Activated CD4-positive, alpha-beta T cell treated with anti-CD3 and anti-CD28 coated beads, Interleukin-2, amount 50 U/mL, for 24 hours (primary cell): ENCODE results near the gene THRB.

Source experiments
- DNase-seq, 2 donors: peaks; one replicate each; pipeline ENCODE4 v3.0.0-alpha.2; 2020; ENCODE audit warnings: low read depth in 1 of 2, low spot score in 1 of 2

The THRB gene

GRCh38 chr3:24382647-24383046 is 112.0 kb downstream of the THRB start:
- no peak for DNase-seq

GRCh38 chr3:24379936-24380335 is 114.7 kb downstream of the THRB start:
- DNase-seq = no peak

GRCh38 chr3:24378313-24378712 is 116.3 kb downstream of the THRB start:
- no peak for DNase-seq

DNA sequence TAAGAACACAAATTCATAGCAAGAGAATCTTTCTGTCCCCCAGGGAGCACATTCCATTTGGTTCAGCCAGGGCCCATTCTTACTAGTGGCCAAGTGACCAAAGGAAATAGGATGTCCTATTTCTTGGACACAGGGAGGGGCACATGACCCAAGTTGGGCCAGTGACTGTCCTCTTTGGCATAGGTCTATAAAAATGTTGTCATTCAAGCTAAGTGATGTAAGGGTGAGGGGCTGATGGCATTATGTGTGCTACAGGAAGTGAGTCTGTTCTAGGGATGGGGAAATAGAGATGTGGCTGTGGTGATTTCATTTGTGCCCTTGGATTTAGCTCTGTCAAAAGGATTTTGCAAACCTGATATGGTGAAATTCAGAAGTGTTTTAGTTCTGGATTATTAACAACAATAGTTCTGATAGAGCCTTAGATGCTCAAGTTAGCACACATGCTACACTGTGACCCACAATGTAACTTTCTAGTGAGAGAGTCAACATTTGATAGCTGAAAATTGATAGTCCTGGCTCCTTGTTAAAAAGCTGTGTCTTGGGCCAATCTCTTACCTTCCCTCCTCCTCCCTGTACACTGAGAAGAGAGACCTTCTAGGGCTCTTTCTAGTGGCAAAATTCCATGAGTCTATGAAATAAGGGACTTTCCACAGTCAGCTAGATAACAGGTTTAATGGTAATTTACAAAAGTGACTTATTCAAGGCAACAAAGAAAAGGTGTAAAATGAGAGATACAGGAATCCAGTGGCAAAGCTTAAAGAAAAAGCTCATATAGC is 117.2 kb downstream of the THRB start:
- no peak for DNase-seq

DNA sequence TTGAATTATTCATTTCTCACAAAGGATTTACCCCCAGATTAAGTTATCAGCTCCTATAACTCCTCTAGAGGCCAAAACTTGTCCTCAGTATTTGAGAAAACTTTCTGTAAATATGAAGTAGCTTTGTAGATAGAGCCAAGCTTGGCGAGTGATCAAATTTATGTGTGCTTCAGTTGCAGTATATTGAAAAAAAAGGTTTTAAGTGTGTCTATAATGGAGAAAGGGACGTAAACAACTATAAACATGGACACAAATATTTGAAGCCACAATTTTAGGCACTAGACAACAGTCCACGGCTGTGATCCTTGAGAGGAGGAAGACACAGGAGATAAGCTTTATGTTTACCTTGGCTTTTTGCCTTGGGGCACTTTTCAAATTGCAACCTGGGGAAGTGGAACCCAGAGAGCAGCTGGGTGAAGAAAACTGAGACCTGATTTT is 118.7 kb downstream of the THRB start:
- DNase-seq = no peak

- DNase-seq = no peak
Measured at GRCh38 chr3:24374801-24375200, 119.8 kb downstream of the THRB start.

GRCh38 chr3:24373198-24373959 is 121.3 kb downstream of the THRB start:
- no peak for DNase-seq

DNA sequence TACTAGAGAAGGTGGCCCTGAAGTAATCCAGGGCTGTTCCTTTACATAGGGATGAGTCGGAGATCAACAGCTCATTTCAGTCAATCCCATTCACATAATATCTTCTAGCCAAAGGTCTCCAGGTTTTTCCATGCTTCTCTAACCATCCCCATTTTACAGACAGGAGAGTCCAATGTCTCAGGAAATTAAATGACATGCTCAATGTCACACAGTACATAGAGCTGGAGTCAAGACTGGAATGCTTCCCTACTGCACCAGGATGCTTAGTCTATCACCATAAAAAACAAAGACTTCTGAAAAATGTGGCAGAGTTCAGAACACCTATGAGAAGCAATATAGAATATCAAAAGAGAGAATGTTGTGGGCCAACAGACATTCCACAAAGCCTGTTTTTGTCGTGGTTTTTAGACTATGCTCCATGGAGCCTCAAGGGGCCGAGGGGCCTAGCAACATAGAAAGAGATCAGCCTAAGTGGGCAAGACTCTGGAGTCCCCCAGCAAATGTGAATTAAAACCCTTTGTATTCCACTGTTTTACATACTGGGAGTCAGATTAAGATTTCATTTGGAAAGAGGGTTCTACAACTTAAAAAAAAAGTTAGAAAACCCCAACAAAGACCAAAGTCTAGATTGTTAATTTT is 122.0 kb downstream of the THRB start:
- no peak for DNase-seq

DNA sequence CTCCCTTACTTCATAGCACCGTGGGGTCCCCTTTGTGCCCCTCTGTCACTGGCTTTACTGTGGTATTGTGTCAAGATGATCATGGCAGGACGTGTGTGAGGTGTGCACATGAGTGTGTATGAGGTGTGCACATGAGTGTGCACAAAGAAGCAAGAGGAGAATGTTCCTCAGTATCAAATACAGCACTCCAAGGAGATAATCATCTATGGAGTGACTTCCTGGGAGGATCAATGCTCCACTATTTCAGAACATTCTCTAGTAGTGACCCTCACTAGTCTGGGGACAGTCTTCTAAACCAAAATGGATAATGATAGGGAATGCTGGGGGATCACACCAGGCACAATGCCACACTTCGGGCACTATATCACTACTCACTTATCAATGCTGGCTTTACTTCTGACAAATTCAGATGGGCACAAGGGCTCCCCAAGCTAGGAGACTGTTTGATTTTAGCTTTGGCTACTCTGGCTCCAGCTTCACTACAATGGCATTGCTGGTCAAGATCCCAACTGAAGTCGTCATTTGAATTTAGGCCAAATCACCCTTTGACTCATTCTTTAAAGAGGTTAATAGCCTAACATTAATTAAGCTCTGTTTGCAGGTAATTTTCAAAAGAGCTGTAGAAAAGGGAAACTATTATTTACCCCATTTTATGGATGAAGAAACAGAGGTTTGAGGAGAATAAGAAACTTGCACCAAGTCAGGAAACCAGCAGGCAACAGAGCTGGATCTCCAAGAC is 124.1 kb downstream of the THRB start:
- DNase-seq = no peak

DNA sequence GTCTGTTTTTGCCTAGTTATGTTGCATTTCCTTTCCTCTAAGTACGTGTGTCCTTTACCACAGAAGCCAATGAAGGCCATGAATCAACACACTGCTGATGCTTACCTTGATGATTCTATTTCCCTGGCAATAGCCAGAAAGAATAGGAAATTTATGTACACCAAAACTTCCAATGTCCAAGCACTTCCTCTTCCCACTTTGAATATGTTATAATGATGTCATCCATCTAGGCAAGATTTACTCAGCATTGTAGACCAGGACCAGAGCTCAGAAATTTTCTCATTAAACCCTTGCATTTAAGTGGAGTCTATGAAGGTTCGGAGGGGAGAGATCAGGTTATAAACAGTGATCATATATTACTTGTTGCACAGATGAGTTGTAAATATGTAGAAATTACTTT is 126.0 kb downstream of the THRB start:
- no peak for DNase-seq

DNA sequence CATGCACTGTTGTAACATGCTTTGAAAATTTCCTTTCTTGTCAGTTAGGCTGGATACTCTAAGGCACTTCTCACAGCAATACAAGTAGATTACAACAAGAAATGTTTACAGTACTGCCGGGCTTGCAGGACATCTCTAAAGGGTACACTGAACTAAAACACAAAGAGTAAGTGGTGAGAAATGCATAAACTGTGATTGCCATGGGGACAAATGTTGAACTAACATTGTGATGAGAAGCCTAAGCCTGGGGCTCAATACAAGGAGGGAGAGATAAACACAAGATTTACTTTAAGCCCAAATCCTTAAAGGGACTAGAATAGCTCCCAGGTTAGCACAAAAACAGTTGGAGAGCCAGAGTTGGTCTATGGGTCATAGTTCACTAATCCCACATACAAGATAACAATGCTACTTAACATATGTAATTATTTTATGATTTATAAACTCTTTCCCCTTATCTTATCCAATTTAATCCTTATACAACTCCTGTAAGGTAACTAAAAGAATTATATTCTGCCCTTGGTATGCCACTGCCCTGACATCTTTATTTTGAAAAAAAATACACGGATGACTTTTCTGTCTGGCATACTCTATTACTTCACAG is 126.9 kb downstream of the THRB start:
- DNase-seq = no peak

DNA sequence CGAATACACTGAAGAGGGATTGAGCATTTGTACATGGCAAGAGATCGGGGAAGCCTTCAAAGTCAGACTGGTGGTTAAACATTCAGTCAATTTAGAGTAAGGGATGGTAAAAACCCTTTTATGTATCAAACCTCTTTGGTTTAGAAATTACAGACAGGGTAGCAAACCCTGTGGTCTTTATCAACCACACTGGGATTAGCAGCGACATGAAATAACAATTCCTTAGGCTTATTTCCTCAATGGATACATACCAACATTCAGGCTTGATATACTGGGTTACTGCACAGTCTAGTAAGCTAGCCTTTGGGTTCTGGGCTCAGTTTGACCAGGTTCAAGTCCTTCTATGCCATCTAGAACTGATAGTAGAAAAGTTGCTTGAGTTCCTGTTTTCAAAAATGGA is 127.4 kb downstream of the THRB start:
- no peak for DNase-seq

GRCh38 chr3:24365168-24365567 is 129.5 kb downstream of the THRB start:
- DNase-seq = no peak

GRCh38 chr3:24364359-24364758 is 130.3 kb downstream of the THRB start:
- no peak for DNase-seq

DNA sequence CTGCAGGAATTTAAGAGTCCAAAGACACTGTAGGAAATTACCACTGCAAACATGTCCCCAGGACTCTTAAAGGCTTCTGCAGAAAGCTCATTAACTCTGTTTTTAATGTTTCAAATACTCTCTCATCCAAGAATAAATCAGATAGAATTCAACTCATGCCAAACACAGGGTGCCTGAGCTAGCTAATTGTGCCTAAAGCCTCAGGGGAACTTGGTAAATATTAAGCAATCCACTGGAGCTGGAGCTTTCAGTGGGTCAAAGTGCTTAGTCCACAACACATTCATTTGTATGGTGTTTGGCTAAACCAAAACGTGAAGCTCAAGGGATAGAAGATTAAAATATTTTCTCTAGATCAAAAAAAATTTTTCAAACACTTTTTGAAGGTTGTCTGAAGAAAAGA is 131.4 kb downstream of the THRB start:
- no peak for DNase-seq

DNA sequence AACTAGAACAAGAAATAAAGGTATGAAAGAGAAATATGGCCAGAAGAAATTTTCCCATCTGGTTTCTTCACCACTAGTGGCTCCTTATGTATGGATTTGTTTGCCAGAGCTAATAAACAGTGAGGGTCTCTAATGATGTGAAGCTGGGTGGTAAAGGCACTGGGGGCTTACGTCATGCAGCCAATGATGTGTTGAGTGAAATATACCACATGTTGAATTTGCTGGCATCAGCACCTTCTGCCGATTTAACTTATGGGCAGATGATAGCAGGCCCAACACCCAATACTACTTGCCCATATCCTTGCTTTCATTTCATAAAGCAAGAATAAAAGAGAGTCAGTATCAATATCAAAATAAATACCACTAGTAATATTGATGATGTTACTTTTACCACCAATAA is 133.0 kb downstream of the THRB start:
- DNase-seq = no peak

DNA sequence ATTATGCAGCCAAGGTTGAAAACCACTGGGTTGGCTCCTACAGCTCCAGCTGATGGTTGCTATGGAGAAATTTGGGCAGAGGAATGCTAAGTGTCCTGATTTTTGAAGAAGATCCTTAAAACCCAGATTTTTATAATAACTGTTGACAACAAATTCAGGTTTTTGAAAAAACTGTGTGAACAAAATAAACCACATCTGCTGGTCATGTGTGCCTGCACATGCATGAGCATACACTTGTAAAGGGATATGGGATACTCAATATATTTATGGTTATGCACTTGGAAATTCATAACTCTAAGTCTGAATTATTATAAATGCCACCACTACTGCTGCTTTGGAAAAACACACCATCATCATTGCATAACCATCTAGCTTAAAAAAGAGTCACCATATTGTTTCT is 133.7 kb downstream of the THRB start:
- DNase-seq = no peak

DNA sequence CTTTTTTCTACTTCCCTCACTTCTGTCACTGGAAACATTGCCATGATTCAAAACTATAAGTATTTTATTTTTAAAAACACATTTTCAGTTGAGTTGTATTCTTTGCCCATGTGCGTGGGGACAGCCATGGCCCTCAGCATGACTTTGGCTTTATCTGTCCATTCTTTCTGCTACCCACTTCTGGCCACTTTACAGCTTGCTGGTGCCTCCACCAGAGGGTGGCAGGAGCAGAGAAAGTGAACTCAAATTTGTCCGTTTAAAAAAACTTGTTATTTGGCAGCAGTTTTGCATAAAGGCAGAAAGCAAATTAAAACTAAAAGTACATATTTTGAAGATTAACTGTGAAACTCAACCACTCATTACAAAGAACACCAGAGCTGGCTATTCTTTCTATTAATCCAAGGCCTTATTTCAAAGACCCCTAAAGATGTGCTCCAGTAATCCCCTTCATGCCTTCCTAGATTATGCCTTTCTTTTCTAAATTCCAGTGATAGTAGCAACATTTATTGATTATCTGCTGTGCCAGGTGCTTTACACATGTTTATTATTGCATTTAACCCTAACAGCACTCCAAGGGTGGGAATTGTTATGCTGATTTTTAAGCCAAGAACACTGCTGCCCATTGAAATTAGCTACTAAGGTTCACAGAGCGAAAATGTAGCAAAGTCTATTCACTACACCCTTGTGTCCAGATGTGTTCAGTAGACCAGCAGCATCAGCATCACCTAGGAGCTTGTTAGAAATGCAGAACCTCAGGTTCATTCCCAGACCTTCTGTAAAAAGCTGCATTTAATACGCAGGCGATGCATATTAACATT is 134.8 kb downstream of the THRB start:
- DNase-seq = no peak

- DNase-seq = no peak
Measured at GRCh38 chr3:24359102-24359501, 135.5 kb downstream of the THRB start.

GRCh38 chr3:24357635-24358034 is 137.0 kb downstream of the THRB start:
- DNase-seq = no peak
